Caco-2 (cell line): ENCODE data around the gene FNDC3B. TPM values are rescaled to one million over a fixed set of nuclear protein-coding genes. Genes with fewer than 3 reads are reported as not detected.

Experiments
- BruUV-seq: library from RNA; stranded (reverse); fragments of 400-500 nt; replicated peaks from 2 replicates; lab custom pipeline; 2021; lab: Mats Ljungman, UMichigan
- CTCF ChIA-PET: fragments of 300-600 bp; sonication (Branson Sonifier 250); formaldehyde crosslinking; loops from one replicate; lab custom pipeline; 2022; ENCODE audit warnings: antibody characterized with exemption; lab: Charles Lee
- POLR2A ChIA-PET: fragments of 300-600 bp; sonication (Branson Sonifier 250); formaldehyde crosslinking; loops from one replicate; lab custom pipeline; 2022; ENCODE audit warnings: antibody characterized with exemption; lab: Charles Lee
- DNase-seq, 2 experiments: peaks; one replicate each; pipeline versions ENCODE4 v3.0.0 to v3.0.0-alpha.2; 2020 to 2022
- H3K27me3 ChIP-seq: replicated peaks from 2 replicates; pipeline ENCODE4 v1.6.0; 2011; ENCODE audit warnings: low read length; ENCODE audit not compliant: control insufficient read depth, insufficient read depth
- H3K36me3 ChIP-seq: 2 replicates; pipeline ENCODE4 v1.5.1; 2011; ENCODE audit warnings: low read length; ENCODE audit not compliant: control insufficient read depth, insufficient read depth
- H3K4me1 ChIP-seq: fragments of 250-450 bp; sonication (Bioruptor Pico); 2 replicates; pipeline ENCODE4 v1.5.1; 2020; ENCODE audit warnings: mild to moderate bottlenecking
- H3K4me3 ChIP-seq: 2 replicates; pipeline ENCODE4 v1.5.1; 2011; ENCODE audit warnings: low read depth, mild to moderate bottlenecking, control low read depth, low read length
- H3K9me3 ChIP-seq: fragments of 250-450 bp; sonication (Bioruptor Pico); 2 replicates; pipeline ENCODE4 v1.5.1; 2020; ENCODE audit warnings: mild to moderate bottlenecking, moderate library complexity
- H3K27ac Mint-ChIP-seq: one replicate; pipeline ENCODE4 v1.8.0; 2022; ENCODE audit warnings: mixed read lengths; ENCODE audit not compliant: unreplicated experiment
- H3K27me3 Mint-ChIP-seq: one replicate; pipeline ENCODE4 v1.8.0; 2022; ENCODE audit warnings: mixed read lengths; ENCODE audit not compliant: insufficient read depth, unreplicated experiment
- H3K36me3 Mint-ChIP-seq: one replicate; pipeline ENCODE4 v1.8.0; 2022; ENCODE audit warnings: mild to moderate bottlenecking, mixed read lengths; ENCODE audit not compliant: insufficient read depth, unreplicated experiment
- H3K4me1 Mint-ChIP-seq: one replicate; pipeline ENCODE4 v1.8.0; 2022; ENCODE audit warnings: low read depth, mixed read lengths; ENCODE audit not compliant: unreplicated experiment
- H3K4me3 Mint-ChIP-seq: one replicate; pipeline ENCODE4 v1.8.0; 2022; ENCODE audit warnings: mild to moderate bottlenecking, moderate library complexity, mixed read lengths; ENCODE audit not compliant: unreplicated experiment
- H3K9me3 Mint-ChIP-seq: one replicate; pipeline ENCODE4 v1.8.0; 2022; ENCODE audit warnings: mixed read lengths; ENCODE audit not compliant: unreplicated experiment
- CTCF ChIP-seq, 2 experiments: fragments of 200-600 bp in 1 of 2; IDR thresholded peaks; 1 replicate in 1 of 2; 2 replicates in 1 of 2; pipeline versions ENCODE4 v1.5.1 to v1.8.0; 2011 to 2022; ENCODE audit warnings: antibody characterized with exemption in 1 of 2, control low read depth in 1 of 2, inconsistent platforms in 1 of 2, low read depth in 1 of 2, low read length in 1 of 2, mild to moderate bottlenecking in 1 of 2, moderate library complexity in 1 of 2; ENCODE audit not compliant: insufficient read depth in 1 of 2, severe bottlenecking in 1 of 2, unreplicated experiment in 1 of 2
- intact Hi-C: fragments of 100-400 bp; cut with micrococcal nuclease; formaldehyde crosslinking; loops from one replicate; pipeline ENCODE4 v1.10.0; 2022; ENCODE audit not compliant: unreplicated experiment
- total RNA-seq: library from RNA; stranded (reverse); gene quantifications from 2 replicates; pipeline ENCODE4 v1.2.3, GENCODE V29; 2022

Gene FNDC3B
- total RNA-seq, 1 experiment from 2014 or later: 59.8 TPM

DNA sequence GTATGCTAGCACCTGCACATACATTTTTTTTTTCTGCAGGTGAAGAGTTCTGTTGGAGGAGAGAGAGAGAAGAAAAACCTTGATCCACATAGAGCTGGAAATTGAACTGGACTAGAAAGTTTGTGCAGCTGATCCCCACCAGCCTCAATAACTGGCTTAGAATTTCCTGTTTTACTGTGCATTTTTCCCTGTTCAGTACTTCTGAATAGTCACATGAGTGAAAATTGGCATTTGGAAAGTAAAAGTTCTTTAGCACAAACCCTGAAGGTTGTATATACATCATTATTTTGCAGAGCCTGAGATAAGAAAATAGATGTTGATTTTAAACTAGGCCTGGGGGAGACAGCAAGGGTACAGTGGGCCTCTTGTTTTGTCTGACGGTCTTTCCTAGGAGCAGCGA, 366.5 kb downstream of the FNDC3B start:
- Mint-ChIP-seq H3K27me3 (no peaks in the 10 kb centered on the region), H3K36me3 (peaks cover 26% of the 10 kb centered on the region), H3K4me3 (no peak overlapping the region), H3K27ac (no peak overlapping the region), H3K4me1 (no peaks in the 10 kb centered on the region), H3K9me3 (no peaks in the 10 kb centered on the region)
- BruUV-seq: no TSS peak
- DNase-seq: no peak
- CTCF ChIA-PET: no interaction called here
- TF ChIP-seq CTCF (IDR thresholded peaks at IDR 0.05; ENCODE audit: insufficient read depth in 1 of 2, low read depth in 1 of 2, low read length in 1 of 2, severe bottlenecking in 1 of 2, unreplicated experiment in 1 of 2): no peak
- Histone ChIP-seq H3K4me1 (no peaks in the 10 kb centered on the region), H3K27me3 (no peaks in the 10 kb centered on the region), H3K4me3 (no peak overlapping the region), H3K9me3 (no peaks in the 10 kb centered on the region), H3K36me3 (no peaks in the 10 kb centered on the region)
- POLR2A ChIA-PET: no interaction called here
- intact Hi-C loops: no loop called here

GRCh38 chr3:172407872-172408271, 368.5 kb downstream of the FNDC3B start:
- no peaks in the 10 kb centered on the region for H3K4me1 Mint-ChIP-seq
- H3K27ac Mint-ChIP-seq: no peak overlapping the region
- TF ChIP-seq CTCF (IDR thresholded peaks at IDR 0.05; ENCODE audit: insufficient read depth in 1 of 2, low read depth in 1 of 2, low read length in 1 of 2, severe bottlenecking in 1 of 2, unreplicated experiment in 1 of 2): no peak
- H3K4me3 ChIP-seq: no peak overlapping the region
- no peaks in the 10 kb centered on the region for H3K4me1 ChIP-seq
- no peaks in the 10 kb centered on the region for H3K36me3 ChIP-seq
- intact Hi-C loops: no loop called here
- CTCF ChIA-PET: no interaction called here
- POLR2A ChIA-PET: no interaction called here
- no TSS peak for BruUV-seq
- no peaks in the 10 kb centered on the region for H3K9me3 ChIP-seq
- H3K4me3 Mint-ChIP-seq: no peak overlapping the region
- peaks cover 8% of the 10 kb centered on the region for H3K36me3 Mint-ChIP-seq
- H3K9me3 Mint-ChIP-seq: no peaks in the 10 kb centered on the region
- no peaks in the 10 kb centered on the region for H3K27me3 Mint-ChIP-seq
- H3K27me3 ChIP-seq: no peaks in the 10 kb centered on the region
- DNase-seq: no peak

GRCh38 chr3:172410702-172411477, 371.5 kb downstream of the FNDC3B start:
- Histone ChIP-seq H3K27me3 (no peaks in the 10 kb centered on the region), H3K9me3 (no peaks in the 10 kb centered on the region), H3K36me3 (no peaks in the 10 kb centered on the region), H3K4me1 (no peaks in the 10 kb centered on the region), H3K4me3 (no peak overlapping the region)
- H3K36me3 Mint-ChIP-seq: peaks cover 7% of the 10 kb centered on the region
- no peak for TF ChIP-seq CTCF (IDR thresholded peaks at IDR 0.05; ENCODE audit: insufficient read depth in 1 of 2, low read depth in 1 of 2, low read length in 1 of 2, severe bottlenecking in 1 of 2, unreplicated experiment in 1 of 2)
- ChIA-PET POLR2A (no interaction called here), CTCF (no interaction called here)
- intact Hi-C loops: loop anchor here (5.0 kb wide), 1 partner anchor 256 kb away; no protein-coding TSS in a partner anchor
- no TSS peak for BruUV-seq
- no peaks in the 10 kb centered on the region for H3K9me3 Mint-ChIP-seq
- no peak overlapping the region for H3K27ac Mint-ChIP-seq
- H3K4me1 Mint-ChIP-seq: no peaks in the 10 kb centered on the region
- no peak overlapping the region for H3K4me3 Mint-ChIP-seq
- DNase-seq: no peak
- peaks cover 5% of the 10 kb centered on the region for H3K27me3 Mint-ChIP-seq
